Nephron (organoid): Measurements from ENCODE around the gene RASGRP3.
"Not testable (repeated sequence)": the region's sequence is repeated elsewhere in the genome, so short reads cannot be mapped to it uniquely, and the experiment has no call there.

Experiments
- H3K27ac Mint-ChIP-seq, 3 experiments: 2 replicates each; pipeline ENCODE4 v1.8.0; 2020; ENCODE audit warnings: mixed read lengths in 3 of 3, mild to moderate bottlenecking in 2 of 3, moderate library complexity in 1 of 3
- H3K27me3 Mint-ChIP-seq: 2 replicates; pipeline ENCODE4 v1.8.0; 2021; ENCODE audit warnings: low read depth, mild to moderate bottlenecking, moderate library complexity, mixed read lengths
- H3K36me3 Mint-ChIP-seq: 2 replicates; pipeline ENCODE4 v1.8.0; 2020; ENCODE audit warnings: low read depth, mixed read lengths
- H3K4me1 Mint-ChIP-seq: 2 replicates; pipeline ENCODE4 v1.8.0; 2020; ENCODE audit warnings: mixed read lengths
- H3K4me3 Mint-ChIP-seq, 3 experiments: 2 replicates each; pipeline ENCODE4 v1.8.0; 2020; ENCODE audit warnings: mild to moderate bottlenecking in 3 of 3, mixed read lengths in 3 of 3, moderate library complexity in 2 of 3
- H3K9me3 Mint-ChIP-seq: 2 replicates; pipeline ENCODE4 v1.8.0; 2020; ENCODE audit warnings: mixed read lengths
- CTCF ChIP-seq, 3 experiments: fragments of 200-600 bp; sonication (generic); IDR thresholded peaks; one replicate each; pipeline ENCODE4 v1.5.0; 2021; ENCODE audit warnings: antibody characterized with exemption in 3 of 3; ENCODE audit not compliant: unreplicated experiment in 3 of 3

The RASGRP3 gene

GRCh38 chr2:33441235-33441810, 35.1 kb upstream of the RASGRP3 start:
- H3K9me3 Mint-ChIP-seq: no peaks in the 10 kb centered on the region
- TF ChIP-seq CTCF (IDR thresholded peaks at IDR 0.05; ENCODE audit: unreplicated experiment in 3 of 3): peak; percentile 62 to 72 (median 67)
- no peak overlapping the region for H3K4me3 Mint-ChIP-seq
- peak overlapping the region in 2 of 3 experiments; percentile 56 to 57 for H3K27ac Mint-ChIP-seq
- no peaks in the 10 kb centered on the region for H3K36me3 Mint-ChIP-seq
- H3K4me1 Mint-ChIP-seq: peaks cover 16% of the 10 kb centered on the region
- peaks cover 8% of the 10 kb centered on the region for H3K27me3 Mint-ChIP-seq

- H3K4me3 Mint-ChIP-seq, H3K27me3 Mint-ChIP-seq, H3K9me3 Mint-ChIP-seq, H3K36me3 Mint-ChIP-seq: not testable (repeated sequence)
- H3K27ac Mint-ChIP-seq: peak overlapping the region in 1 of 3 experiments; percentile 46
- peaks cover 16% of the 10 kb centered on the region for H3K4me1 Mint-ChIP-seq
Observed at GRCh38 chr2:33442052-33442451, 34.4 kb upstream of the RASGRP3 start.

- no peak for TF ChIP-seq CTCF (IDR thresholded peaks at IDR 0.05; ENCODE audit: unreplicated experiment in 3 of 3)
- Mint-ChIP-seq H3K4me1 (peaks cover 16% of the 10 kb centered on the region), H3K36me3 (no peaks in the 10 kb centered on the region), H3K9me3 (no peaks in the 10 kb centered on the region), H3K27ac (peak overlapping the region in 1 of 3 experiments; percentile 46), H3K4me3 (no peak overlapping the region), H3K27me3 (peaks cover 8% of the 10 kb centered on the region)
Observed at GRCh38 chr2:33442528-33443079, 33.8 kb upstream of the RASGRP3 start.

- TF ChIP-seq CTCF (IDR thresholded peaks at IDR 0.05; ENCODE audit: unreplicated experiment in 3 of 3): no peak
- H3K36me3 Mint-ChIP-seq: no peaks in the 10 kb centered on the region
- H3K9me3 Mint-ChIP-seq: no peaks in the 10 kb centered on the region
Observed at GRCh38 chr2:33443274-33443829, 33.1 kb upstream of the RASGRP3 start.

GRCh38 chr2:33444967-33445366, 31.5 kb upstream of the RASGRP3 start:
- peak overlapping the region in 1 of 3 experiments; percentile 12 for H3K27ac Mint-ChIP-seq
- peaks cover 16% of the 10 kb centered on the region for H3K4me1 Mint-ChIP-seq
- TF ChIP-seq CTCF (IDR thresholded peaks at IDR 0.05; ENCODE audit: unreplicated experiment in 3 of 3): no peak
- no peak overlapping the region for H3K4me3 Mint-ChIP-seq
- H3K36me3 Mint-ChIP-seq: no peaks in the 10 kb centered on the region
- H3K27me3 Mint-ChIP-seq: peaks cover 4% of the 10 kb centered on the region
- no peaks in the 10 kb centered on the region for H3K9me3 Mint-ChIP-seq

More at GRCh38 chr2:33443274-33443829, 33.1 kb upstream of the RASGRP3 start:
- Mint-ChIP-seq H3K4me3 (no peak overlapping the region), H3K27ac (peak overlapping the region in 1 of 3 experiments; percentile 46), H3K27me3 (peaks cover 8% of the 10 kb centered on the region), H3K4me1 (peaks cover 16% of the 10 kb centered on the region)

- Mint-ChIP-seq H3K9me3 (peaks cover 15% of the 10 kb centered on the region), H3K4me3 (no peak overlapping the region), H3K4me1 (peaks cover 7% of the 10 kb centered on the region), H3K36me3 (no peaks in the 10 kb centered on the region), H3K27ac (no peak overlapping the region), H3K27me3 (no peaks in the 10 kb centered on the region)
- no peak for TF ChIP-seq CTCF (IDR thresholded peaks at IDR 0.05; ENCODE audit: unreplicated experiment in 3 of 3)
Observed at GRCh38 chr2:33448220-33448899, 28.1 kb upstream of the RASGRP3 start.
